BE2C (cell line): ENCODE results near the gene KRTAP19-8.

Experiments used
- DNase-seq: peaks from one replicate; pipeline ENCODE4 v3.0.0-alpha.2; 2020
- H3K27me3 ChIP-seq: fragments of 250-450 bp; sonication (Bioruptor Pico); 2 replicates; pipeline ENCODE4 v1.5.1; 2020; ENCODE audit warnings: mild to moderate bottlenecking
- H3K36me3 ChIP-seq: fragments of 250-450 bp; sonication (Bioruptor Pico); 2 replicates; pipeline ENCODE4 v1.5.1; 2020; ENCODE audit warnings: mild to moderate bottlenecking
- H3K4me1 ChIP-seq: fragments of 250-450 bp; sonication (Bioruptor Pico); 2 replicates; pipeline ENCODE4 v1.5.1; 2020
- H3K4me3 ChIP-seq: 2 replicates; pipeline ENCODE4 v1.5.1; 2011; ENCODE audit warnings: low read depth, low read length
- H3K9me3 ChIP-seq: fragments of 250-450 bp; sonication (Bioruptor Pico); 2 replicates; pipeline ENCODE4 v1.5.1; 2020
- CTCF ChIP-seq: IDR thresholded peaks from 2 replicates; pipeline ENCODE4 v1.5.1; 2012; ENCODE audit warnings: mild to moderate bottlenecking, low read depth, low read length

KRTAP19-8 gene

GRCh38 chr21:31018232-31018631 is 20.0 kb downstream of the KRTAP19-8 start:
- no peak for TF ChIP-seq CTCF

GRCh38 chr21:31014891-31015290 is 23.4 kb downstream of the KRTAP19-8 start:
- H3K27me3 ChIP-seq = no peaks in the 10 kb centered on the region
- no peaks in the 10 kb centered on the region for H3K9me3 ChIP-seq
- H3K36me3 ChIP-seq = no peaks in the 10 kb centered on the region
- no peak for TF ChIP-seq CTCF
- DNase-seq = no peak
- H3K4me1 ChIP-seq = no peaks in the 10 kb centered on the region
- no peak overlapping the region for H3K4me3 ChIP-seq

More at GRCh38 chr21:31018232-31018631, 20.0 kb downstream of the KRTAP19-8 start:
- Histone ChIP-seq H3K9me3 (no peaks in the 10 kb centered on the region; the same call in 1 of the 2 replicates), H3K27me3 (no peaks in the 10 kb centered on the region), H3K4me3 (no peak overlapping the region), H3K4me1 (no peaks in the 10 kb centered on the region), H3K36me3 (no peaks in the 10 kb centered on the region)
- DNase-seq = no peak

- Histone ChIP-seq H3K9me3 (no peaks in the 10 kb centered on the region), H3K36me3 (no peaks in the 10 kb centered on the region), H3K4me1 (no peaks in the 10 kb centered on the region), H3K4me3 (no peak overlapping the region), H3K27me3 (no peaks in the 10 kb centered on the region)
- no peak for DNase-seq
- TF ChIP-seq CTCF = no peak
Measured at GRCh38 chr21:31012133-31013089, 25.9 kb downstream of the KRTAP19-8 start.

GRCh38 chr21:31011412-31011811 is 26.9 kb downstream of the KRTAP19-8 start:
- no peak for TF ChIP-seq CTCF
- DNase-seq = no peak
- H3K4me3 ChIP-seq = no peak overlapping the region

GRCh38 chr21:31008355-31008754 is 29.9 kb downstream of the KRTAP19-8 start:
- Histone ChIP-seq H3K27me3 (no peaks in the 10 kb centered on the region), H3K36me3 (no peaks in the 10 kb centered on the region), H3K4me3 (no peak overlapping the region), H3K9me3 (no peaks in the 10 kb centered on the region), H3K4me1 (no peaks in the 10 kb centered on the region)
- no peak for DNase-seq
- TF ChIP-seq CTCF = no peak

More at GRCh38 chr21:31011412-31011811, 26.9 kb downstream of the KRTAP19-8 start:
- H3K36me3 ChIP-seq = no peaks in the 10 kb centered on the region
- no peaks in the 10 kb centered on the region for H3K27me3 ChIP-seq
- H3K9me3 ChIP-seq = no peaks in the 10 kb centered on the region
- no peaks in the 10 kb centered on the region for H3K4me1 ChIP-seq

GRCh38 chr21:31005019-31005418 is 33.3 kb downstream of the KRTAP19-8 start:
- Histone ChIP-seq H3K9me3 (no peaks in the 10 kb centered on the region), H3K27me3 (no peaks in the 10 kb centered on the region), H3K4me3 (no peak overlapping the region), H3K36me3 (no peaks in the 10 kb centered on the region), H3K4me1 (no peaks in the 10 kb centered on the region)
- TF ChIP-seq CTCF = no peak
- DNase-seq = no peak
